Smooth muscle cell (in vitro differentiated cells): Measurements from ENCODE around the gene TXLNG. TPM values are rescaled to one million over a fixed set of nuclear protein-coding genes. Genes with fewer than 3 reads are reported as not detected.

Experiments
- DNase-seq: peaks from one replicate; lab custom pipeline; 2025; ENCODE audit not compliant: unreplicated experiment; lab: John Stamatoyannopoulos, UW
- H2AFZ ChIP-seq: fragments of 200-600 bp; sonication (generic); 2 replicates; pipeline ENCODE4 v1.6.0; 2016; ENCODE audit warnings: antibody characterized with exemption, low read depth, mild to moderate bottlenecking
- H3F3A ChIP-seq: fragments of 200-600 bp; sonication (generic); 2 replicates; pipeline ENCODE4 v1.6.0; 2017; ENCODE audit warnings: antibody characterized with exemption, low read depth
- H3K27ac ChIP-seq: fragments of 200-600 bp; sonication (generic); 2 replicates; pipeline ENCODE4 v1.5.1; 2016; ENCODE audit warnings: low read depth, mild to moderate bottlenecking
- H3K27me3 ChIP-seq: fragments of 200-600 bp; sonication (generic); 2 replicates; pipeline ENCODE4 v1.6.1; 2016; ENCODE audit warnings: low read depth, mild to moderate bottlenecking
- H3K36me3 ChIP-seq: fragments of 200-600 bp; sonication (generic); 2 replicates; pipeline ENCODE4 v1.5.1; 2016; ENCODE audit warnings: low read depth
- H3K4me1 ChIP-seq: fragments of 200-600 bp; sonication (generic); 2 replicates; pipeline ENCODE4 v1.5.1; 2016; ENCODE audit warnings: low read depth
- H3K4me2 ChIP-seq: fragments of 200-600 bp; sonication (generic); 2 replicates; pipeline ENCODE4 v1.6.0; 2016; ENCODE audit warnings: mild to moderate bottlenecking
- H3K4me3 ChIP-seq: fragments of 200-600 bp; sonication (generic); 2 replicates; pipeline ENCODE4 v1.5.1; 2016; ENCODE audit warnings: mild to moderate bottlenecking
- H3K79me2 ChIP-seq: fragments of 200-600 bp; sonication (generic); 2 replicates; pipeline ENCODE4 v1.6.0; 2016; ENCODE audit warnings: low read depth, mild to moderate bottlenecking
- H3K9ac ChIP-seq: fragments of 200-600 bp; sonication (generic); 2 replicates; pipeline ENCODE4 v1.6.0; 2016; ENCODE audit warnings: low read depth
- H3K9me3 ChIP-seq: fragments of 200-600 bp; sonication (generic); replicated peaks from 2 replicates; pipeline ENCODE4 v1.5.1; 2016; ENCODE audit warnings: low read depth
- H4K20me1 ChIP-seq: fragments of 200-600 bp; sonication (generic); 2 replicates; pipeline ENCODE4 v1.6.0; 2016; ENCODE audit warnings: low read depth
- WGBS: methylation state at CpG from one replicate; pipeline ENCODE4 v1.1.7; 2016; ENCODE audit warnings: low lambda C conversion rate; 5-methylcytosine and 5-hydroxymethylcytosine counted together
- polyA plus RNA-seq: library from polyadenylated mRNA; unstranded; fragments of >200 nt; fragmentation: Nextera tagmentation; extraction: Ambion mirVana; gene quantifications from 2 replicates; pipeline ENCODE4 v1.2.1, GENCODE V29; 2016
- total RNA-seq: library from RNA; depleted of rRNA; stranded (reverse); fragments of >200 nt; gene quantifications from 2 replicates; pipeline ENCODE4 v1.2.3, GENCODE V29; 2014
- TF ChIP-seq, protein P1 (sequence below): fragments of 200-600 bp; sonication (generic); IDR thresholded peaks from 2 replicates; pipeline ENCODE4 v1.5.1; 2017; ENCODE audit warnings: borderline replicate concordance, mild to moderate bottlenecking, antibody characterized with exemption; ENCODE audit not compliant: insufficient read depth, poor library complexity, severe bottlenecking

Gene TXLNG
- total and polyA plus RNA-seq, 2 experiments from 2014 or later = 5.7 to 19.6 TPM

GRCh38 chrX:16807548-16807947, 21.3 kb downstream of the TXLNG start:
- Histone ChIP-seq H3K4me2 (peak overlapping the region; percentile 82), H3K27me3 (no peaks in the 10 kb centered on the region), H3K36me3 (no peaks in the 10 kb centered on the region), H3K4me3 (peak overlapping the region; percentile 44), H3K27ac (peak overlapping the region; percentile 8), H3K9me3 (no peaks in the 10 kb centered on the region), H4K20me1 (peaks cover 22% of the 10 kb centered on the region), H3F3A (no peaks in the 10 kb centered on the region), H2AFZ (no peak overlapping the region), H3K9ac (no peak overlapping the region), H3K4me1 (peaks cover 6% of the 10 kb centered on the region), H3K79me2 (peaks cover 53% of the 10 kb centered on the region)
- TF ChIP-seq, protein P1, sequence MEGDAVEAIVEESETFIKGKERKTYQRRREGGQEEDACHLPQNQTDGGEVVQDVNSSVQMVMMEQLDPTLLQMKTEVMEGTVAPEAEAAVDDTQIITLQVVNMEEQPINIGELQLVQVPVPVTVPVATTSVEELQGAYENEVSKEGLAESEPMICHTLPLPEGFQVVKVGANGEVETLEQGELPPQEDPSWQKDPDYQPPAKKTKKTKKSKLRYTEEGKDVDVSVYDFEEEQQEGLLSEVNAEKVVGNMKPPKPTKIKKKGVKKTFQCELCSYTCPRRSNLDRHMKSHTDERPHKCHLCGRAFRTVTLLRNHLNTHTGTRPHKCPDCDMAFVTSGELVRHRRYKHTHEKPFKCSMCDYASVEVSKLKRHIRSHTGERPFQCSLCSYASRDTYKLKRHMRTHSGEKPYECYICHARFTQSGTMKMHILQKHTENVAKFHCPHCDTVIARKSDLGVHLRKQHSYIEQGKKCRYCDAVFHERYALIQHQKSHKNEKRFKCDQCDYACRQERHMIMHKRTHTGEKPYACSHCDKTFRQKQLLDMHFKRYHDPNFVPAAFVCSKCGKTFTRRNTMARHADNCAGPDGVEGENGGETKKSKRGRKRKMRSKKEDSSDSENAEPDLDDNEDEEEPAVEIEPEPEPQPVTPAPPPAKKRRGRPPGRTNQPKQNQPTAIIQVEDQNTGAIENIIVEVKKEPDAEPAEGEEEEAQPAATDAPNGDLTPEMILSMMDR = peak; percentile 27
- DNase-seq = no peak

GRCh38 chrX:16807976-16808542, 21.8 kb downstream of the TXLNG start:
- Histone ChIP-seq H3K4me2 (peak overlapping the region; percentile 82), H3K9me3 (no peaks in the 10 kb centered on the region), H3K9ac (no peak overlapping the region), H3K27me3 (no peaks in the 10 kb centered on the region), H3F3A (no peaks in the 10 kb centered on the region), H2AFZ (no peak overlapping the region), H3K4me1 (peaks cover 6% of the 10 kb centered on the region), H3K79me2 (peaks cover 53% of the 10 kb centered on the region), H3K4me3 (peak overlapping the region; percentile 44), H3K36me3 (no peaks in the 10 kb centered on the region), H4K20me1 (peaks cover 22% of the 10 kb centered on the region), H3K27ac (peak overlapping the region; percentile 8)
- DNase-seq = no peak
- 48% methylated on average over 4 of the region's 4 CpGs for WGBS
- TF ChIP-seq, protein P1 = no peak

DNA sequence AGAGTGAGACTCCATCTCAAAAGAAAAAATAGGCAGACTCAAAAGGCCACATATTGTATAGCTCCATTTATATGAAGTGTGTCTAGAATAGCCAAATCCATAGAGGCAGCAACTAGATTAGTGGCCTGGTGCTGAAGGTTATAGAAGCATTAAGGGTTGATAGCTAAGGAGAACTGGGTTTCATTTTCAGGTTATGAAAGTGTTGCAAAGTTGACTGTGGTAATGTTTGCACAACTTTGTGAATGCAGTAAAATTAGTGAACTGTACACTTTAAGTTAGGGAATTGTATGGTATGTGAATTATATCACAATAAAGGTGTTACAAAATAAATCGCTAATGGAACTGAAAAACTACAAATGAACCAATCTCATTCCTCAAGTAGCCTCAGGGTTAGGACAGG, 28.3 kb downstream of the TXLNG start:
- TF ChIP-seq, protein P1 = no peak
- 96% methylated on average over 1 of the region's 1 CpG for WGBS
- Histone ChIP-seq H3F3A (no peaks in the 10 kb centered on the region), H3K9ac (no peak overlapping the region), H3K27ac (no peak overlapping the region), H3K4me3 (no peak overlapping the region), H3K4me2 (no peak overlapping the region), H3K27me3 (no peaks in the 10 kb centered on the region), H3K36me3 (no peaks in the 10 kb centered on the region), H3K4me1 (no peaks in the 10 kb centered on the region), H3K9me3 (no peaks in the 10 kb centered on the region), H4K20me1 (peaks cover 18% of the 10 kb centered on the region), H2AFZ (no peak overlapping the region), H3K79me2 (peaks cover 28% of the 10 kb centered on the region)
- DNase-seq = no peak

- Histone ChIP-seq H3K79me2 (no peaks in the 10 kb centered on the region), H3K4me3 (no peak overlapping the region), H3K36me3 (no peaks in the 10 kb centered on the region), H3K4me1 (no peaks in the 10 kb centered on the region), H3K4me2 (no peak overlapping the region), H3K9me3 (no peaks in the 10 kb centered on the region), H3K9ac (no peak overlapping the region), H3F3A (no peaks in the 10 kb centered on the region), H3K27me3 (no peaks in the 10 kb centered on the region), H2AFZ (no peak overlapping the region), H3K27ac (no peak overlapping the region), H4K20me1 (no peaks in the 10 kb centered on the region)
- whole genome bisulfite sequencing = 90% methylated on average over 5 of the region's 5 CpGs
- TF ChIP-seq, protein P1 = no peak
- DNase-seq = no peak
These were observed 33.4 kb downstream of the TXLNG start for GRCh38 chrX:16819634-16820033.
